ENCODE results near the gene RNF40.

Gene RNF40

GRCh38 chr16:30748634-30749445, 13.3 kb upstream of the RNF40 start:
- no peaks in the 10 kb centered on the region for H3K9me2 ChIP-seq (replicated peaks; ENCODE audit: control insufficient read depth, low read length)
- TF ChIP-seq EZH2phosphoT487 (IDR thresholded peaks at IDR 0.05; ENCODE audit: borderline replicate concordance, low read length) (no peak), CTCF (IDR thresholded peaks at IDR 0.05; ENCODE audit: low read depth, low read length, poor library complexity, severe bottlenecking) (no peak)
- no peaks in the 10 kb centered on the region for H4K20me1 ChIP-seq (ENCODE audit: control insufficient read depth, insufficient read depth, low read depth, low read length)
- H3K4me3 ChIP-seq (ENCODE audit: low read length): peak overlapping the region; percentile 75
- H3K36me3 ChIP-seq (ENCODE audit: control insufficient read depth, low read length): peaks cover 49% of the 10 kb centered on the region
- H3F3A ChIP-seq (ENCODE audit: control insufficient read depth, insufficient read depth): peaks cover 25% of the 10 kb centered on the region
- no peak overlapping the region for H3K27ac ChIP-seq (ENCODE audit: low read depth, low read length)
- H3K79me2 ChIP-seq (ENCODE audit: control insufficient read depth, low read length): peaks cover 32% of the 10 kb centered on the region
- no peaks in the 10 kb centered on the region for H3K9me3 ChIP-seq (ENCODE audit: control insufficient read depth, insufficient read depth, low read length)
- H3K27me3 ChIP-seq (ENCODE audit: control insufficient read depth, low read length): no peaks in the 10 kb centered on the region
- peak overlapping the region; percentile 82 for H3K4me2 ChIP-seq (ENCODE audit: low read length)
- peaks cover 17% of the 10 kb centered on the region for H3K4me1 ChIP-seq (ENCODE audit: control insufficient read depth, low read length)

GRCh38 chr16:30750201-30750600, 11.9 kb upstream of the RNF40 start:
- Histone ChIP-seq H3K4me3 (ENCODE audit: low read length) (peak overlapping the region; percentile 75), H3K27me3 (ENCODE audit: control insufficient read depth, low read length) (no peaks in the 10 kb centered on the region), H3K9me2 (replicated peaks; ENCODE audit: control insufficient read depth, low read length) (no peaks in the 10 kb centered on the region), H3F3A (ENCODE audit: control insufficient read depth, insufficient read depth) (peaks cover 17% of the 10 kb centered on the region), H4K20me1 (ENCODE audit: control insufficient read depth, insufficient read depth, low read depth, low read length) (no peaks in the 10 kb centered on the region), H3K27ac (ENCODE audit: low read depth, low read length) (no peak overlapping the region), H3K4me1 (ENCODE audit: control insufficient read depth, low read length) (peaks cover 17% of the 10 kb centered on the region), H3K79me2 (ENCODE audit: control insufficient read depth, low read length) (peaks cover 32% of the 10 kb centered on the region), H3K4me2 (ENCODE audit: low read length) (peak overlapping the region; percentile 82), H3K9me3 (ENCODE audit: control insufficient read depth, insufficient read depth, low read length) (no peaks in the 10 kb centered on the region), H3K36me3 (ENCODE audit: control insufficient read depth, low read length) (peaks cover 47% of the 10 kb centered on the region)
- TF ChIP-seq EZH2phosphoT487 (IDR thresholded peaks at IDR 0.05; ENCODE audit: borderline replicate concordance, low read length): no peak
- TF ChIP-seq CTCF (IDR thresholded peaks at IDR 0.05; ENCODE audit: low read depth, low read length, poor library complexity, severe bottlenecking): no peak

GRCh38 chr16:30750876-30751465, 11.2 kb upstream of the RNF40 start:
- no peak for TF ChIP-seq EZH2phosphoT487 (IDR thresholded peaks at IDR 0.05; ENCODE audit: borderline replicate concordance, low read length)
- TF ChIP-seq CTCF (IDR thresholded peaks at IDR 0.05; ENCODE audit: low read depth, low read length, poor library complexity, severe bottlenecking): no peak
- Histone ChIP-seq H3K9me2 (replicated peaks; ENCODE audit: control insufficient read depth, low read length) (no peaks in the 10 kb centered on the region), H3K9me3 (ENCODE audit: control insufficient read depth, insufficient read depth, low read length) (no peaks in the 10 kb centered on the region), H3K4me2 (ENCODE audit: low read length) (no peak overlapping the region), H3K4me3 (ENCODE audit: low read length) (no peak overlapping the region), H3K36me3 (ENCODE audit: control insufficient read depth, low read length) (peaks cover 47% of the 10 kb centered on the region), H3K79me2 (ENCODE audit: control insufficient read depth, low read length) (peaks cover 32% of the 10 kb centered on the region), H3K4me1 (ENCODE audit: control insufficient read depth, low read length) (peaks cover 17% of the 10 kb centered on the region), H3K27ac (ENCODE audit: low read depth, low read length) (no peak overlapping the region), H4K20me1 (ENCODE audit: control insufficient read depth, insufficient read depth, low read depth, low read length) (no peaks in the 10 kb centered on the region), H3K27me3 (ENCODE audit: control insufficient read depth, low read length) (no peaks in the 10 kb centered on the region), H3F3A (ENCODE audit: control insufficient read depth, insufficient read depth) (peaks cover 14% of the 10 kb centered on the region)
